Fibroblast of mammary gland (primary cell): ENCODE results near the gene FHOD1.

ENCODE experiments used
- DNase-seq: peaks from one replicate; pipeline ENCODE4 v3.0.0-alpha.2; 2010; ENCODE audit warnings: low read depth
- H3K4me3 ChIP-seq: 2 replicates; pipeline ENCODE4 v1.5.1; 2011; ENCODE audit warnings: low read depth, mild to moderate bottlenecking, low read length, moderate library complexity; ENCODE audit not compliant: control insufficient read depth
- CTCF ChIP-seq: conservative IDR thresholded peaks from 2 replicates; pipeline ENCODE4 v1.5.1; 2011; ENCODE audit warnings: low read depth, low read length, inconsistent platforms; ENCODE audit not compliant: control insufficient read depth, insufficient read depth

FHOD1 gene

GRCh38 chr16:67257486-67258160 is 10.3 kb upstream of the FHOD1 start:
- no peak overlapping the region for H3K4me3 ChIP-seq
- DNase-seq: peak; percentile 52
- no peak for TF ChIP-seq CTCF

GRCh38 chr16:67256701-67257230 is 9.5 kb upstream of the FHOD1 start:
- H3K4me3 ChIP-seq: no peak overlapping the region
- no peak for TF ChIP-seq CTCF

GRCh38 chr16:67255553-67256221 is 8.4 kb upstream of the FHOD1 start:
- no peak overlapping the region for H3K4me3 ChIP-seq
- TF ChIP-seq CTCF: no peak
- no peak for DNase-seq

More at GRCh38 chr16:67256701-67257230, 9.5 kb upstream of the FHOD1 start:
- no peak for DNase-seq

- no peak overlapping the region for H3K4me3 ChIP-seq
- DNase-seq: no peak
- no peak for TF ChIP-seq CTCF
These were observed 7.7 kb upstream of the FHOD1 start for GRCh38 chr16:67254801-67255552.

GRCh38 chr16:67252609-67253497 is 5.6 kb upstream of the FHOD1 start:
- no peak for TF ChIP-seq CTCF
- DNase-seq: no peak
- H3K4me3 ChIP-seq: no peak overlapping the region

GRCh38 chr16:67250045-67250327 is 2.7 kb upstream of the FHOD1 start:
- no peak for TF ChIP-seq CTCF
- no peak overlapping the region for H3K4me3 ChIP-seq

More at GRCh38 chr16:67250045-67250327, 2.7 kb upstream of the FHOD1 start:
- no peak for DNase-seq
